ENCODE measurements around the gene FBXW5.
A peak's percentile ranks its signal among the peaks of the same experiment; 100 is the strongest.

The FBXW5 gene

DNA sequence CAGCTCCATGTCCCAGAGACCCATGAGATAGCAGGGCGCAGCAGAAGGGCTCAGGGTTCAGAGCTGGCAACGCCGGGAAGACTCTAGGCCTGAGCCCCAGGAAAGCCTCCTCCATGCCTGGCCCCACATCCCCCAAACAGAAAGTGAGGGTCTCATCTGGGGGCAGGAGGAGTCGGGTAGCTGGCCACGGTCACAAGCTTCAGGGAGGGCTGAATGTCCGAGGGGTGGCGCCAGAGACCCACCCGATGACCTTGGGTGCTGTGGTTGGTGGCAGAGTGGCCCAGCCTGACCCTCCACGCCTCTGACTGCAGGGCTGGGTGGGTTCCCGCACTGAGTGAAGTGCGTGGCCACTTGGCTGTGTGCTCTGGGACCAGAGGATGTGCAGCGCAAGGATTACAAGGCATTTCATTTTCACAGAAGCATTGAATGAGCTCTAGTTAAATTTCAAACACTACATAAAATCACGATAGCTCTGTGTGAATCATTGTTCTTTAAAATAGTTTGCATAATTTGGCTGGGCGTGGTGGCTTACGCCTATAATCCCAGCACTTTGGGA, 3.5 kb upstream of the FBXW5 start:
- DNase-seq = peak; percentile 30

DNA sequence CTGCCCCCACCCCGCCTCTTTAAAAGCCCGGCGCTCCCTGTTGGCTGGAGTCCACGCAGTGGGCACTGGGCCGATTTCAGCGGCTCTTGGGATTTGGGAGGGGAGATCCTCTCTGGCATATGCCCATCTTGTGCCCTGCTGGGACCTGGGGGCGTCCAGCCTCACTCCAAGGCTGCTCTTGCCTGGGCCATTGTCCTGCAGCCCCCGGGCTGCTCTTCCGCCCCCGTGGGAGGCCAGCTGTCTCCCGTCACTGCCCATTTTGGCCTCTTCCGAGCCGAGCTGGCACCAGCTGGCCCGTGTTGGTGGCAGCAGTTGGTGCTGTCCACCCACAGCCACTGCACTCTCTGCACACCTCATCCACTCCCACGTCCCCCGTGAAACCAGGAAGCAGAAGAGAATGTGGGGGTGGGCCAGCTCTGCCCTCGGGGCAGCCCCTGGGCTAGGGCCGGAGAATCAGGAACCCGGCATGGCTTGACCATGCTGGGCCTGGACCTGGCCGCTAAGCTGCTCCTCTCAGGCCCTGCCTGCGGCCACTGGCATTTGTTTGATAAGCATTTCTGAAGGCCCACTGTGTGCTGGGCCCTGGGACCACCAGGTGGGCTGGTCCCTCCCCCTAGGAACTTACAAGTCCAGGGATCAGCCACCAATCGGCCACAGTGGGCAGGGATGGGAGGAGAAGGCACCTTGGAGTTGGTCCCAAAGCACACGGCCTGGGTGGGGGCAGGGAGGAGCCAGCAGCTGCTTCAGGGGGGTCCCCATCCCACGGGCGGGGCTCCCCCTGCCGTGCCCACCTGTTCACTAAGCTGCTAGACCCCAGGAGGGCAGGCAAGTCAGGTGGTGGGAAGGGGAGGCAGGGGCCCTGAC, 2.7 kb upstream of the FBXW5 start:
- no peak for DNase-seq

DNA sequence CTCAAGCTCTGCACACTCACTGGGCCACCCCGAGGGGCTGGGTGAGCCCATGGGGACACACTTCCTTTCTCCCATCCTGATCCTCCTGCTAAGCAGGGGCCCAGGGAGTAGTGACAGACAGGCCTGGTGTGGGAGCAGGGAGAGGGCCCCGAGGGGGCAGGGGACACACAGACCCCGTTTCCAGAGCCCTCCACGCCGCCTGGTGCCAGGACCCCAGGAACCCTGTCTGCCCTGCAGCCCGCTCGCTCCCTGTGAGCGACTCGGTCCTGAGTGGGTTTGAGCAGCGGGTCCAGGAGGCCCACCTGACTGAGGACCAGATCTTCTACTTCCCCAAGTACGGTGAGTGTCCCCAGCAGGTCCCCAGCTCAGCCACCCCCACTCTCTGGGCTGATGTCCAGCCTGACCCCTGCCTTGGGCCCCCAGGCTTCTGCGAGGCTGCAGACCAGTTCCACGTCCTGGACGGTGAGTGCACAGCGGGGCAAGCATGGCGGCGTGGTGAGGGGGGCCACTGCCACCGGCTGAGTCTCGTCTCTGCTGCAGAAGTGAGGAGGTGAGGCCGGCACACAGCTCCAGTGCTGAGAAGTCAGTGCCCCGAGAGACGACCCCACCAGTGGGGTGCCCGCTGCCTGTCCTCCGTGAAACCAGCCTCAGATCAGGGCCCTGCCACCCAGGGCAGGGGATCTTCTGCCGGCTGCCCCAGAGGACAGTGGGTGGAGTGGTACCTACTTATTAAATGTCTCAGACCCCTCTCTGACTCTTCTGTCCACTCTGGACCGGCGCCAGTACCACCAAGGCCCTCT, 1.9 kb upstream of the FBXW5 start:
- DNase-seq = no peak

DNA sequence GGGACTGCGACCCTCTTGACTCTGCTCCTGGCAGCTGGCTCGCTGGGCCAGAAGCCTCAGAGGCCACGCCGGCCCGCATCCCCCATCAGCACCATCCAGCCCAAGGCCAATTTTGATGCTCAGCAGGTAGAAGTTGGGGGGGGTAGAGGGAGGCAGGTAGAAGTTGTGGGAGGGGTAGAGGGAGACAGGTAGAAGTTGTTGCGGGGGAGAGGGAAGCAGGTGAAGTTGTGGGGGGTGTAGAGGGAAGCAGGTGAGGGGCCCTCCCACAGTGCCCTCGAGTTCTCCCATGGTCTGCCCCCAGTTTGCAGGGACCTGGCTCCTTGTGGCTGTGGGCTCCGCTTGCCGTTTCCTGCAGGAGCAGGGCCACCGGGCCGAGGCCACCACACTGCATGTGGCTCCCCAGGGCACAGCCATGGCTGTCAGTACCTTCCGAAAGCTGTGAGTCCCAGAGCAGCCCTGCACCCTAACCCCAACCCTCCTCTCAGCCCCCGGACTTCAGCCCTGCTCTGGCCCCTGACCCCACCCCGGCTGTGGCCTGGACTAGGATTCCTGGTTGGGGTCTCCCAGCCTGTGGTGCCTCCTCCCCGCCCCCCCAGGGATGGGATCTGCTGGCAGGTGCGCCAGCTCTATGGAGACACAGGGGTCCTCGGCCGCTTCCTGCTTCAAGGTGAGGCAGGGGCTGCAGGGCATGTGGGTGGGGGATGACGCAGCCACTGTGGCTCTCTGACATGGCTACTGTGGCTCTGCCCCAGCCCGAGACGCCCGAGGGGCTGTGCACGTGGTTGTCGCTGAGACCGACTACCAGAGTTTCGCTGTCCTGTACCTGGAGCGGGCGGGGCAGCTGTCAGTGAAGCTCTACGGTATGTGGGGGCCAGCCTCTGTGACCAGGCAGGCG, 1.0 kb upstream of the FBXW5 start:
- DNase-seq = no peak

DNA sequence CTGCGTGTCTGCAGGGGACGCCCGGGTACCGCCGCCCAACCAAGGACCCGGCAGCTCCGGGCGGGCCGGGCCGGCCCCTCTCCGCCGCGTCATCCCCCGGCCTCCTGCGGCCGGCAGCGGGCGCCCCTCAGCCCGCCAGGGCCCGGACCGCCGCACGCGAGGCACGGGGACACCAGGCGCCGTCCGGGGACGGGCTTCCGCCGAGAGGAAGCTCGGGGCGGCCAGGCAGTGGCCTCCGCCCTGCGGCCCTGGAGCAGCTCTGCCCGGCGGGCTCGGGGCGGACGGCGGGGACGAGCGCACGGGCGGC, 373 bp downstream of the FBXW5 start:
- DNase-seq = no peak

DNA sequence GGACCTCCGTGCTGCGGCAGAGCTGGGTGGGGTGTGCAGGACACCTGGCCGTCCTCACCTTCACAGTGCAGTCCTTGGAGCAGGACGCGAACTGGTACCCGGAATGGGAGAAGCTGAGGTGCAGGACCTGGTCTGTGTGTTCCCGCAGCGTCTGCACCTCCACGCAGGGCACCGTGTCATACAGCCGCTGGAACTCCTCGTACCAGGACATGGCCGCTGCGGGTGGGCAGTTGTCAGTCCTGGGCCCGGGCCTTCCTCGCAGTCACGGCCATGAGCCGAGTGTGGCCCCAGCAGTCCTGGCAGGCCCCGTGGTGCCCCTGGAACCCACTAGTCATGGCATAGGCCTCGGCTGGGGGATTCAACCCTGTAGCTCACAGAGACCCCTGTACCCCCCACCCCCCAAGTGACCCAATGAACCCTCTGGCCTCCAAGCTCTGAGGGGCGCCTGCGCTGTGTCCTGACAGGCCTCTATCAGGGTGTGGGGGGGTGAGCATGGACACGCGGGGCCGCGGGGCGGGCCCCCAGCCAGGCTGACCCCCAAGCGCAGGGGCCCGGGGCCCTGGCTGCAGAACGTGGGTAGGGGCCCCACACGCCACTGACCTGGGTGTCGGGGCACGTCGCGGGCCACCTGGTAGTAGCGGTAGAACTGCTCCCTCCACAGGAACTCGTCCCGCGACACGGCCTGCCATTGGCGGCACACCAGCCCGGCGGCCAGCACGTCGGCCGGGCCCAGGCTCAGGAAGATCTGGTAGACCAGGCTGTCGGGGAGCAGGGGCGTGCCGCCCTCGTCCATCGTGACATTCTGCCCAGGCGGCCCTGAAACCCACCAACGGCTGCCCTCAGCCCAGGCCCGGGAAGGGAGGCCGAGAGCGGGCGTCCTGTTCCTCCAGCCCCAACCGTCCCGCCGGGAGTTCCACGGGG, 987 bp downstream of the FBXW5 start:
- DNase-seq = no peak

DNA sequence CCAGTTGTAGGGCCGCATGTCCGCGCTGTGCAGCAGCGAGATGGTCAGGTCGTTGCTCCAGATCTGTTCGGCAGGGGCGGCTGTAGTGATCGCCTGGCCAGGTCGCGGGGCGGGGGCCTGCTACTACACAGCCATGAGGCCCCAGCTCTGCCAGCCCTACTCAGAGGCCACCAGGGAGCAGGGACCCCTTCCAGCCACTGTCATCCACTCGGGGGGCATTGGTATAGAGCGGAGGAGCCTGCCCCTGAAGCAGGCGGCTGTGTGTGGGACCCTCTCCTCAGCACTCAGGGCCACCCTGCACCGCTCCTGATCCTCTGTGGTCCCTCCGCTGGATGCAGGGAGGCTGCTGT, 1.7 kb downstream of the FBXW5 start:
- no peak for DNase-seq

DNA sequence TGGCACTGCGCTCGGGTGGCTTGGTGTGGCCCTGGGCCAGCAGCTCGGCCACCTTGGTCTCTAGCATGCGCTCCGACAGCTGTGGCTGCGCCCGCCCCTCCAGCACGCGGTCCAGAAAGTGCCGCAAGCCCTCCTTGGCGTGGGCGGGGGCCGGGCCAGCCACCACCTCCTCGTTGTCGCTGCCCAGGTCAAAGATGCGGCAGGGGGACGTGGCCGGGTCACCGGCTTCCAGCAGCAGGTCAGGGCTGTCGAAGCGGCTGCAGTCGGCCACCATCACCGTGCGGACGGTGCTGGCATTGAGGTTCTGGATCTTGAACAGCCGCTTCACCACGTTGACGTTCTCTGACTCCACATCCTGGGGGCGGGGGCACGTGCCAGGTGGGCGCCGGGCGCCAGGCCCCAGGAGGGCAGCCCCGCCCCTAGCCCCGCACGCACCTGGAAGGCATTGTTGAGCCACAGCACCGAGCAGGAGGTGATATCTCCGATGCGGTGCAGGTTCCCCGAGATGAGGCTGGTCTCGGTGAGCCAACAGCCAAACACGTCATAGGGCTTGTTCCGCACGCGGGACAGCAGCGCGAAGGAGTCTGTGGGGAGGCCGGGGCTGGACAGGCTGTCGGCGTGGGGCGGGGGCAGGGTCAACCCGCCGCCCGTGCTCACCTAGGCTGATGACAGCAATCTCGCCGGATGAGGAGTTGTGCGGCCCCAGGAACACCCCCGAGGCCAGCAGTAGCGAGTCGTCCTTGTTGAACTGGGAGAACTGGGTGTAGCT, 2.2 kb downstream of the FBXW5 start:
- DNase-seq = no peak

DNA sequence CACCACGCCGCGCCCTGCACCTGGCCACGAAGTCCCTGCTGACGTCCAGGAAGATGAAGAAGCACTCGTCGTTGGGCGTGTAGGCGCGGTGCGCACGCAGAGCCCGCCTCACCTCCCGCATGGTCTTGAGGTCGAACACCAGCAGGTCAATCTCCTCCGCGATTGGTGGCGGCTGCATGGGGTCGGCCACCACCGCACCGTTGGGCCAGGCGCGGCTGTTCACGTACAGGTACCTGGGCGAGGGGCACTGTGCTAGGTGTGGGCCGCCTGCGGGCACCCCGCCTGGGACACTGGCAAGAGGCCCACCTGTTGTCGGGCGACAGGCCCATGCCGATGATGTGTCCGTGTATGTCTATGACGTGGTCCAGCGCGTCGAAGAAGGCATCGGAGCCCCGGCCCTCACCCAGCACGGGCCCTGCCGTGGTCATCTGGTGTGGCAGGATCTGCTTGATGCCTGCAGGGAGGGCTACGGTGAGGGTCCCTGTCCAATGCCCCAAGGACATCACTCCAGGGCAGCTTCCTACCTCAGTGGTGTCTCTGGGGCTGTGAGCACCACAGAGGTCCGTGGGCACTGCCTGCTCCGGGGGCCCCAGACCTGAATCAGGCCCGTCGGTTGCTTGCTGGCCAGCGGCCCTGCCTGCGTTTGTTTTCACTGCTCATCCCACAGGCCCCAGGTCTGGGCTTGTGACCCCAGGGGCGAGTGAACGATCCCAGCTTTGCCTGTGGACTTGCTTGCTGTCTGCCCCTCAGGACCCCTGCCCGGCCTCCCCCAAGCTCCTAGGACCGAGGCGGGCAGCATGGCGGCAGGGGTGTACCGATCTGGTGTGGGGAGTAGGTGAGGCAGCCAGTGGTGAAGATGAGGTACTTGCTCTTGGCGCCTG, 3.1 kb downstream of the FBXW5 start:
- DNase-seq = no peak

DNA sequence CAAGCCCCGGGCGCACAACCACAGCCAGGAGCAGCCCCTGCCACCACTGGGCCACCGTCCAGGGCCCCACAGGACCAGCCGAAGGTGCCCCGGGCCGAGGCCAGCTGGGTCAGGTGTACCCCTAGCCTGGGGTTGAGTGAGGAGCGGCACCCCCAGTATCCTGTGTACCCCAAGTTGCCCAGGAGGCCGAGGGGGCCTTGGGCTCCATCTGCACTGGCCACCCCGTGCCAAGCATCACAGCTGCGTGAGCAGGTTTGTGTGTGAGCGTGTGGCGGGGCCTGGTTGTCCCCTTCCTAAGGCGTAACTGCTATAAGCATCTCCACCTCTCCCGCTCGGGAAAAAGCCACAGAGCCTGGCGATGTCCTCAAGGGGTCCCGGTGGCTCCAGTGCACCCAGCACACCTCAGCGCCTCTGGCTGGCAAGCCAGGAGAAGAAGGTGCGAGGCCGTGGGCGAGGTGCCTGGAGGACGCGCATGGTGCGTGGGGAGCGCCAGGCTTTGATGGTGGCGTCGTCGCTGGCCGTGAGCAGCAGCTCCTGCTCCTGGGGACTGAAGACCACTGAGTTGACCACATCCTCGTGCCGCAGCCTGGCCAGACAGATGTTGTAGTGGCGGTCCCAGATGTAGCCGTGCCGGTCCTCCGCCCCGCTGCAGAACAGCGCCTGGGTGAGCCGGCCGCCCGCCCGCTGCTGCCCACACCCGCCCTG, 3.9 kb downstream of the FBXW5 start:
- DNase-seq = no peak

DNA sequence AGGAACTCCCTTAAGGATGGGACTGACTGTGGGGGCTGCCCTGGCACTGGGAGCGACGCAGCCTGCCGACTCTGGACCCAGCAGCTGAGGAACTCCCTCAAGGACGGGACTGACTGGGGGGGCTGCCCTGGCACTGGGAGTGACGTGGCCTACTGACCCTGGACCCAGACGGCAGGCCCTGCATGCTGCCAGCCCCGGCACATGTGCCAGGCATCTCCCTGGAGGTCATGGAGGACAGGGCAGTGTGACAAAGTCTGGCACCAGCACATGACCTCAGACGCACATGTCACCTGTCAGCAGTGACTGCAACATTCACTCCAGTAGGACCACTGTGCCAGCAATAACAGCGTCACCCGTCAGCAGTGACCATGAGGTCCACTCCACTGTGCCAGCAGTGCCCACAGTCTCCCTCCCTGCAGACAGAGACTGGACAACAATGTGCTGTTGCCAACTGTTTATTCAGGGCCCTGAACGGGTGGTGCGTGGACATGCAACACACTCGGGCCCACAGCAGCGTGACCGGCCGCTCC, 4.5 kb downstream of the FBXW5 start:
- DNase-seq = no peak

DNA sequence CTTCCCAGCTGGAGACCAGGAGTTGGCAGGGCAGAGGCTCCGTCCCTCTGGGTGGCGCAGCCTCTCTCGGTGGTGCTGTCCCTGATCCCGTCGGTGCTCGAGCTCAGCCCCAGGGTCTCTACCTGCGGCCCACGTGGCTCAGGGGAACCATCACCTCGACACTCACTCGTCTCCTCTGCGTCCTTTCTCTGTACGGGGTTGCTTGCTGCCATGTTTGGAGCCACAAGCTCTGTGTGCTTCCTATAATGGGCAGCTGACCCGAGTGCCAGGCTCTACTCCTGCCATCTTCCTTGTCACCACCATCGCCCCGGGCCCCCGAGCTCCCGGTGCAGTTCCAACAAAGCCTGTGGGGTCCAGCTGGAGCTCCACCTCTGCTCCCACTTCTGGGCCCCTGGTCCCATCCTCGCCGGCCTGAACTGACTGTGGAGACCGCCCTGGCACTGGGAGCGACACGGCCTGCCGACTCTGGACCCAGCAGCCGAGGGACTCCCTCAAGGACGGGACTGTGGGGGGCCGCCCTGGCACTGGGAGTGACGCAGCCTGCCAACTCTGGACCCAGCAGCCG, 5.0 kb downstream of the FBXW5 start:
- DNase-seq = no peak

DNA sequence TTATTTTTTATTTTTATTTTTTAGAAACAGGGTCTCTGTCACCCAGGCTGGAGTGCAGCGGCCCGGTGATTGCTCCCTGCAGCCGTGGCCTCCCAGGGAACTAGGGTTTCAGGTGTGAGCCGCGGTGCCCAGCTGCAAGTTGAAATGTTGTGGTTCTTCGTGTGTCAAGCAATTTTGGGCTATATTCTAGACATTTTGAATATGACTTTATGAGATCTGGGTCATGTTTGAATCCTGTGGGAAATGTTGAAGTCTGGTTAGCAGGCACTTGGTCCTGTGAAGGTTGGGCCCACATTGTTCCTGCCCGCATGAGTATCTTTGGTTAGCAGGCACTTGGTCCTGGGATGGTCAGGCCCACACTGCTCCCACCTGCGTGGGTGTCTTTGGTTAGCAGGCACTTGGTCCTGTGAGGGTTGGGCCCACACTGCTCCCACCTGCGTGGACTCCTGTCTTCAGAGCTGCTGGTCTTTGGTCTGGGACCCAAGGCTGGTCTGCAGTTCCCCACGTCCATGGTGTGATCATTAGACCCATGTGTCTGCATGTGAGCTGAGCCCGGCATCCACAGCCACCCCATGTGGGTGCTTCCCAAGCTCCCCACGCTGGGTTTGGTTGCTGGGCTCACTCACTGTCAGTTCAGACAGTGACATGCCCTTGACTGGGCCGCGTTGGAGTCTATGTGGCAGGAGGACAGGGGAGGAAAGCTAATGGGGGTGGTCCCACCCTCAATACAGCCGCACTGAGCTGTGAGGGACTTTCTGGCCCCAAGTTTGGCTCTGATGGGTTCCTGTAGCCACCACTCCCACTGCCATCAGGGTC, 7.1 kb downstream of the FBXW5 start:
- no peak for DNase-seq

DNA sequence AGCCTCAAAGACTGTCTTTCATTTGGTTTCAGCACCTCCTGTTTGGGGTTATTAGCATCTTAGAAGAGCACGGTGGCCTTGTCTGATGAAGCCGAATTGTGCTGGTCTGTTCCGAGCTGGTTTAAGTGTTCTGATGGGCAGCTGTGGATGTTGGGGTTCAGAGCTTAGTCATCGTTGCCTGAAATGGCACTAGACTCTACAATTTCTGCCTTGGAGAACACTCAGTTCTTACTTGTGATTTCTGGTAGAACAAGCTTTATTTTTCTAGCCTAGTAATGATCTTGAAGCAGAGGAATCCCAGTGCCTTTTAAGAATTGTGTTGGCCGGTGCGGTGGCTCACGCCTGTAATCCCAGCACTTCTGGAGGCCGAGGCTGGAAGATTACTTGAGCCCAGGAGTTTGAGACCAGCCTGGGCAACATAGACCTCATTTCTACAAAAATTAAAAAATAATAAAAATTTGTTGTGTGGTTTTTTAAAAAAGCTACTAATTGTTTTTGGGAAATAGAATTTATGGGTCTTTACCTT, 7.8 kb downstream of the FBXW5 start:
- no peak for DNase-seq

DNA sequence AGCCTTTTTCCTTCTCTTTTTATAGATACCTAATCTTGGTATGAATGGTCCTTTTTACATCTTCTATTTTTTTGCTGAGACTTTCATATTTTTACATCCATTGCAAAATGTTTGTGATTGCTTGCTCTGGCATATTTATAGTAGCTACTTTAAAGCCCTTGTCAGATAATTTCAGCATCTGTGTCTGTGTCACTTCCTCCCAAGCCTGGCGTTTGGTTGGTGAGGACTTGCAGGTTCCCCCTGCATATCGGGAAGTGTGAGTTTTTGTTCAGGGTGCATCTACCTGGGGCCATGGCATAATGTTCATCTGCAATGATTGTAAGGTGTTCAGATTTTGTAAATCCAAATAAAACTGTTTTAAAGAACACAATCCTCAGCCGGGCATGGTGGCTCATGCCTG, 8.9 kb downstream of the FBXW5 start:
- no peak for DNase-seq

DNA sequence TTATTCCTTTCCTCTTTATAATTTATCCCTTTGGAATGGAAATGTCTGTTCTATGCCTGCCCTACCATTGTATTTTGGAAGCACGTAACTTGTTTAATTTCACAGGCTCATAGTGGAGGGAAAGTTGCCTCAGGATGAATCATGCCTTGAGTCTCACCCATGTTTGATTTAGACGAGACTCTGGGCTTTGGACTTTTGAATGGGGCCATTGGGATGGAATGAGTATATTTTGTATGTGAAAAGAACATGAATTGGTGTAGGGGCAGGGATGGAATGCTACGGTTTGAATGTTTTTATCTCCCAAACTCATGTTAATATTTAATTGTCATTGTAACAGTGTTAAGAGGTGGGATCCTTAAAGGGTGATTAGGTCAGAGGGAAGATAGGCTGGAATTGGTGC, 10.3 kb downstream of the FBXW5 start:
- no peak for DNase-seq

DNA sequence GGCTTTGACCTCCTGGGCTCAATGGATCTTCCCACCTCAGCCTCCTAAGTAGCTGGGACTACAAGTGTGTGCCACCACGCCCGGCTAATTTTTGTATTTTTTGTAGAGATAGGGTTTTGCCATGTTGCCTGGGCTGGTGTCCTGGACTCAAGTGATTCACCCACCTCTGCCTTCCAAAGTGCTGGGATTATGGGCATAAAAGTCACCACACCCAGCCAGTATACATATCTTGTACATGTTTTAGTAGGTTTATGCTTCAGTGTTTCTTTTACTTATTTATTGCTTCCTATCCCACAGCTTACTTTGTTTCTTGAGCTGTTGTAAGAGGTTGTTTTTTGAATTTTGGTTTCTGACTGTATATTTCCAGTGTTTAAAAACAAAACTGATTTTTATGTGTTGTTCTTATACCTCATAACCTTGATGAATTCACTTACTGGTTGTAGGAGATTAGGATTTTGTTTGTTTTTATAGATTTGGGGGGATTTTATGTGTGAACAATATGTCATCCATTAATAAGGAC, 12.9 kb downstream of the FBXW5 start:
- no peak for DNase-seq

DNA sequence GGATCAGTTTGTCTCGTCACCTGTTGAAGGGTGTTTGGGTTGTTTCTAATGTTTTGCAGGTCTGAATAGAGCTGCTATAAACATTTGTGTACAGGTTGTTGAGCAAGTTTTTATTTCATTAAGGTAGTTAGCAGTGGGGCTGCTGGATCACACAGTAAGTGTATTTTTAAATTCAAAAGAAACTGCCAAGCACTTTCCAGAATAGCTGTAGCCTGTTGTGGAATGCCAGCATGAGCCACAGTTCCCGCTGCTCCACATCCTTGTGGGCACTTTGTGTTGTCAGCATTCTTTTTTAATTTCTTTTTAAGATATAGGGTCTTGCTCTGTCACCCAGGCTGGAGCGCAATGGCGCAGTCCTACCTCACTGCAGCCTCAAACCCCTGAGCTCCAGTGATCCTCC, 14.5 kb downstream of the FBXW5 start:
- no peak for DNase-seq
